ENCODE results near the gene ATP1B2.

DNA sequence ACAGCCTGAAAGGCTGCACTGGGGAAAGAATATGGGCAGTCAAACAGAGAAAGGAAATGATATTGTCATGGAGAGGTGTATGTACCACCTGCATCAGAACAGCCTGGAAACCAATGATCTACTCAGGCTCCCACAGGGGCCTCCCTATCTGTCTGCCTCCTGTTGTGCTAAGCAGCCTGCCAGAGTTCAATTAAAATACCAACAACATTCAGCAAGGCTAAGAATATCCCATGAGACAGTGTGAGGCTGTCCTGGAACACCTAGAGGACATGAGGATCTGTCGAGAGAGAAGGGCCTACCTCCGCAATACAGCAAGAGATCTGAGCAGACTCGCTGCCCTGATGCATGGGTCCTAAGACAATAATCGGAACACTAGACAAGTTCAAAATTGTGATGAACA lies 44.4 kb upstream of the ATP1B2 start:
- no peak for TF ChIP-seq ZNF274 (IDR thresholded peaks at IDR 0.05; ENCODE audit: low read depth, low read length)
- TF ChIP-seq SUZ12 (IDR thresholded peaks at IDR 0.05; ENCODE audit: extremely low read depth, insufficient read depth, insufficient read length), result no peak

Measured in NT2/D1 (cell line).